HFFc6 (cell line): ENCODE results near the gene YDJC. TPM values are rescaled to one million over a fixed set of nuclear protein-coding genes. Genes with fewer than 3 reads are reported as not detected.

ENCODE experiments used
- DNase-seq: peaks from one replicate; pipeline ENCODE4 v3.0.0-alpha.2; 2018
- H3K27ac Mint-ChIP-seq: 2 replicates; pipeline ENCODE4 v1.8.0; 2020; ENCODE audit warnings: mild to moderate bottlenecking, mixed read lengths
- H3K27me3 Mint-ChIP-seq: 2 replicates; pipeline ENCODE4 v1.8.0; 2021; ENCODE audit warnings: mild to moderate bottlenecking, moderate library complexity, mixed read lengths; ENCODE audit not compliant: insufficient read depth
- H3K36me3 Mint-ChIP-seq: 2 replicates; pipeline ENCODE4 v1.8.0; 2021; ENCODE audit warnings: low read depth, mixed read lengths
- H3K4me1 Mint-ChIP-seq: 2 replicates; pipeline ENCODE4 v1.8.0; 2020; ENCODE audit warnings: low read depth, mixed read lengths
- H3K4me3 Mint-ChIP-seq: 2 replicates; pipeline ENCODE4 v1.8.0; 2020; ENCODE audit warnings: mild to moderate bottlenecking, moderate library complexity, mixed read lengths
- H3K9me3 Mint-ChIP-seq: 2 replicates; pipeline ENCODE4 v1.8.0; 2020; ENCODE audit warnings: mild to moderate bottlenecking, mixed read lengths
- CTCF ChIP-seq: fragments of 200-600 bp; sonication (generic); IDR thresholded peaks from 2 replicates; pipeline ENCODE4 v1.5.0; 2021; ENCODE audit warnings: antibody characterized with exemption, mild to moderate bottlenecking
- total RNA-seq, 6 experiments: library from RNA; stranded (reverse); fragmentation: NEBNext Ultra II Directional; extraction: Animal tissue kit (Norgen Biotek cat#: 25700); gene quantifications; 2 replicates in 1 of 6; 3 replicates in 5 of 6; pipeline ENCODE4 v1.2.3, GENCODE V29; 2021

YDJC gene
- total RNA-seq, 6 experiments from 2014 or later, result 18.6 to 29.5 (median 20.0) TPM

DNA sequence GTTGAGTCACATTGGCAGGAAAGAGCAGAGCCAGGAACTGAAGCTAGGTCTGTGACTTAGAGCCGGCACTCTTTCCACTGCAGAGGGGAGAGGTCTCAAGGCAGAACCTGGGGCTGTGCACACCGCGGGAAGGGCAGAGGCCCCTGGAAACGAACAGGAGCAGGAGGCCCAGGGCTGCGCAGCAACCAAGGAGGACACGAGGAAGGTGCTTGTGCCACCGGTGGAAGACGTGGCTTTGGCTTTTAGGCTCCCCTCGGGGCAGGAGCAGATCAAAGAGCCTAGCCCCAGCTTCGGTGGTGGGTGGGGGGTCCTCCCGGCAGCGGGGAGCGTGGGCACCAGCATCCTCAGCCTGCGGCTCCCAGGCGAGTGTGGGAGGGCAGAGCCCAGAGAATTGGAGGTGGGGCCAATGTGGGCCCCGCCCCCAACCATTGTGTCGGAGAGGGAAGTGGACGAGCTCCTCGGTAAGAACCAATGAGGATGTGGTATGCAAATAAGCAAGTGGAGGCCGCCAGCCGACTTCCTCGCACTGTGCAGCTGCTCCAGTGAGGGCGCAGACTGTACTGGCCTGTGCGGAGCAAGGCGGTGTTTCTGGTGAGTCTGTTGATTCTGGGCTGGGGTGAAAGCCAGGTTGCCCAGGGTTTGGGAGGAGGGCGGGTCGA lies 2.5 kb upstream of the YDJC start, which contains the start of gene CCDC116:
Gene CCDC116 (plus strand): TSS at position 524 of the 659 bp plus-strand sequence. CDS start 422 bp downstream, outside the sequence.
- Mint-ChIP-seq H3K4me3 (no peak within 1 kb of the TSS), H3K27ac (no peak within 1 kb of the TSS), H3K36me3 (peaks cover 8% of the 10 kb centered on the region), H3K27me3 (peaks cover 1% of the 10 kb centered on the region; the same call in 1 of the 2 replicates), H3K4me1 (peaks cover 7% of the 10 kb centered on the region), H3K9me3 (no peaks in the 10 kb centered on the region)
- no peak for DNase-seq
- no peak for TF ChIP-seq CTCF

GRCh38 chr22:21631025-21631424 lies 1.2 kb upstream of the YDJC start:
- TF ChIP-seq CTCF, result no peak
- Mint-ChIP-seq H3K4me1 (peaks cover 11% of the 10 kb centered on the region), H3K9me3 (no peaks in the 10 kb centered on the region; the same call in 1 of the 2 replicates), H3K27ac (no peak overlapping the region), H3K27me3 (peaks cover 5% of the 10 kb centered on the region), H3K36me3 (peaks cover 8% of the 10 kb centered on the region), H3K4me3 (no peak overlapping the region)
- no peak for DNase-seq

GRCh38 chr22:21628386-21629254 lies 1.2 kb downstream of the YDJC start:
- H3K27ac Mint-ChIP-seq, result peak overlapping the region; percentile 81
- DNase-seq, result no peak
- peaks cover 8% of the 10 kb centered on the region for H3K36me3 Mint-ChIP-seq
- peaks cover 12% of the 10 kb centered on the region for H3K27me3 Mint-ChIP-seq
- H3K4me3 Mint-ChIP-seq, result peak overlapping the region; percentile 90
- no peaks in the 10 kb centered on the region; the same call in 1 of the 2 replicates for H3K9me3 Mint-ChIP-seq
- H3K4me1 Mint-ChIP-seq, result peaks cover 21% of the 10 kb centered on the region
- no peak for TF ChIP-seq CTCF

DNA sequence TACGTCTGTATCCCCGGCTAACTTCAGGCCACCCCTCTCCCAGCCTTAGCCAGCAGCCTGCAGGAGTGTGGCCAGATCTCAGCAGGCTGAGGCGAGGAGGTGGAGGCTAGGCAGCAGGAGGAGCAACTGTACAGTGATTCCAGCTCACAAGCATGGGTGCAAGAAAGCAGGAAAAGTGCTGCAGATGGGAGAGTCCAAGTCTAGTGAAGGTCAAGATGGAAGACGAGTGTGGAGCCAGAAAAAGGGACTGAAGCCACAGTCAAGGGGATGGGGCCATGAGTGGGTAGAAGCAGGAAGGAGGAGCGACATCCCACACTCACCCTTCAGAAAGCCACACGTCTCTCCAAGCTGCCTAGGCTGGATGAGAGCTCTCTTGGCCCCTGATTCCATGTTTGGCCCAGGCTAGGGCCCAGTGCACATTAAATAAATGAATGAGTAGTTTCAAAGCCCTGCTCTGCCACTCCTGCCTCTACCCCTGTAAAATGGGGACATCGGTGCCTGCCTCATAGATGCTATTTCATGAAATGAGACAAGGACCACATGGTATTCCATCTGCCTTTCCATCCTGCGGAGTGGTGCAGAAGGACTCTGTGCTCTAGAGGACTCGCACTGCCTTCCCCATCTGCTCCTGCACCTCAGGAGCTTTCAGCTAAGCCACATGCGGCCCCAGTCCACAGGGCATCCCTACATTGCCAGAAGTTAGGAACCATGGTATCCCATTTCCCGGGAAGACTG lies 2.9 kb downstream of the YDJC start:
- Mint-ChIP-seq H3K27me3 (peaks cover 10% of the 10 kb centered on the region), H3K27ac (peak overlapping the region; percentile 7), H3K9me3 (no peaks in the 10 kb centered on the region; the same call in 1 of the 2 replicates), H3K4me3 (no peak overlapping the region), H3K36me3 (peaks cover 8% of the 10 kb centered on the region), H3K4me1 (peaks cover 27% of the 10 kb centered on the region)
- no peak for TF ChIP-seq CTCF
- DNase-seq, result no peak

DNA sequence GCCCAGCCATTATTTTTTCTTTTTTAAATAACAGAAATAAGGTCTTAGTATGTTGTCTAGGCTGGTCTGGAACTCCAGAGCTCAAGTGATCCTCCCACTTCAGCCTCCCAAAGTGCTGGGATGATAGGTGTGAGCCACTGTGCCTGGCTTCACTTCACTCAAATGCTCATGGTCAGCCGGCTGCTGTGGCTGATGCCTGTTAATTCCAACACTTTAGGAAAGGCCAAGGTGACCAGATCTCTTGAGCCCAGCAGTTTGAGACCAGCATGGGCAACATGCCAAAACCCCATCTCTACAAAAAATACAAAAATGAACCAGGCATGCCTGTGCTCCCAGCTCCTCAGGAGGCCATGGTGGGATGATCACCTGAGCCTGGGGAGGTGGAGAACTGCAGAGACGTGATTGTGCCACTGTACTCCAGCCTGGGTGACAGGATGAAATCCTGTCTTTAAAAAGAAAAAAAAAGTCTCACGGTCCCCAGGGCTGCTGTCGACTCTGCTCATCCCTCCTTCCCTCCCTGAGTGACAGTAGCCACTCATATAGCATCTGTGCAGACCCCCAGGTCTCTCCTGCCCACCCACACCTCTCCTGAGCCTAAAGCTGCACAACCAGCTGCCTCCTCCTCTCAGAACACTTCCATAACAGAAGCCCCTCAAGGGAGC lies 3.6 kb downstream of the YDJC start:
- H3K27me3 Mint-ChIP-seq, result peaks cover 10% of the 10 kb centered on the region
- no peak overlapping the region for H3K4me3 Mint-ChIP-seq
- peak overlapping the region; percentile 7 for H3K27ac Mint-ChIP-seq
- peaks cover 8% of the 10 kb centered on the region for H3K36me3 Mint-ChIP-seq
- DNase-seq, result no peak
- H3K9me3 Mint-ChIP-seq, result no peaks in the 10 kb centered on the region; the same call in 1 of the 2 replicates
- peaks cover 29% of the 10 kb centered on the region for H3K4me1 Mint-ChIP-seq
- no peak for TF ChIP-seq CTCF
